HCT116 (cell line): ENCODE results near the gene MAP7D1. TPM values are rescaled to one million over a fixed set of nuclear protein-coding genes. Genes with fewer than 3 reads are reported as not detected.

Source experiments
- ATAC-seq: fragments of 200-7000 bp; cut with Tn5 transposase; 2 replicates; pipeline ENCODE4 v1.9.1; 2020; ENCODE audit warnings: mild to moderate bottlenecking, moderate library complexity
- BruUV-seq: library from RNA; stranded (reverse); fragments of 400-500 nt; replicated peaks from 2 replicates; lab custom pipeline; 2021; lab: Mats Ljungman, UMichigan
- CTCF ChIA-PET: fragments of 300-600 bp; sonication (Branson Sonifier 250); formaldehyde crosslinking; loops from one replicate; lab custom pipeline; 2021; ENCODE audit warnings: antibody characterized with exemption; lab: Charles Lee
- POLR2A ChIA-PET: fragments of 300-600, 350-600 bp; sonication (Branson Sonifier 250); formaldehyde crosslinking; loops from one replicate; lab custom pipeline; 2021; ENCODE audit warnings: antibody characterized with exemption; lab: Charles Lee
- RAD21 ChIA-PET, 2 experiments: fragments of 300-600 bp; sonication (Branson Sonifier 250); formaldehyde crosslinking; loops; one replicate each; lab custom pipeline; 2023; ENCODE audit warnings: low total read pairs in 2 of 2; ENCODE audit not compliant: uncharacterized antibody in 2 of 2, unreplicated experiment in 2 of 2, low non-redundant PET in 1 of 2; lab: Charles Lee
- DNase-seq: peaks from one replicate; pipeline ENCODE4 v3.0.0-alpha.2; 2010; ENCODE audit warnings: low read depth, low spot score
- H2AFZ ChIP-seq: fragments of 200-600 bp; shearing (Covaris generic), sonication (generic); 2 replicates; pipeline ENCODE4 v1.6.1; 2017; ENCODE audit warnings: low read depth, mixed run types, mixed read lengths, antibody characterized with exemption, low read length; ENCODE audit not compliant: poor library complexity, severe bottlenecking
- H3K27ac ChIP-seq: 2 replicates; pipeline ENCODE4 v1.5.1; 2012; ENCODE audit warnings: low read depth, low read length
- H3K27me3 ChIP-seq: fragments of 200-600 bp; sonication (generic); 2 replicates; pipeline ENCODE4 v1.6.1; 2016; ENCODE audit warnings: mixed run types, low read length, mixed read lengths; ENCODE audit not compliant: insufficient read depth
- H3K36me3 ChIP-seq, 2 experiments: fragments of 200-500 bp in 1 of 2; fragments of 200-600 bp in 1 of 2; sonication (Bioruptor generic) in 1 of 2; sonication (generic) in 1 of 2; 2 replicates each; pipeline versions ENCODE4 v1.5.1 to v1.6.1; 2014 to 2016; ENCODE audit warnings: low read length in 2 of 2, inconsistent platforms in 1 of 2, mixed read lengths in 1 of 2, mixed run types in 1 of 2; ENCODE audit not compliant: insufficient read depth in 2 of 2, control insufficient read depth in 1 of 2
- H3K4me1 ChIP-seq, 2 experiments: fragments of 200-600 bp in 1 of 2; sonication (generic) in 1 of 2; 2 replicates each; pipeline versions ENCODE4 v1.5.1 to v1.6.1; 2012 to 2017; ENCODE audit warnings: low read length in 2 of 2, inconsistent platforms in 1 of 2, mild to moderate bottlenecking in 1 of 2, mixed read lengths in 1 of 2, mixed run types in 1 of 2, moderate library complexity in 1 of 2; ENCODE audit not compliant: insufficient read depth in 2 of 2, control insufficient read depth in 1 of 2
- H3K4me2 ChIP-seq: fragments of 200-600 bp; sonication (generic); 2 replicates; pipeline ENCODE4 v1.6.1; 2017; ENCODE audit warnings: mixed run types, low read length, mixed read lengths
- H3K4me3 ChIP-seq, 2 experiments: fragments of 200-600 bp in 1 of 2; sonication (generic) in 1 of 2; replicated peaks in 1 of 2; 2 replicates each; pipeline ENCODE4 v1.5.1; 2011 to 2016; ENCODE audit warnings: low read length in 2 of 2, control low read depth in 1 of 2, low read depth in 1 of 2, mild to moderate bottlenecking in 1 of 2, mixed read lengths in 1 of 2, mixed run types in 1 of 2
- H3K79me2 ChIP-seq: fragments of 200-600 bp; sonication (generic); 2 replicates; pipeline ENCODE4 v1.6.1; 2017; ENCODE audit warnings: mild to moderate bottlenecking, mixed run types, low read length, moderate library complexity, mixed read lengths; ENCODE audit not compliant: insufficient read depth
- H3K9ac ChIP-seq: fragments of 200-600 bp; sonication (generic); 2 replicates; pipeline ENCODE4 v1.6.1; 2016; ENCODE audit warnings: low read length, mixed read lengths
- H3K9me2 ChIP-seq: fragments of 200-600 bp; sonication (generic), shearing (Covaris generic); 2 replicates; pipeline ENCODE4 v1.6.1; 2017; ENCODE audit warnings: mixed run types, mild to moderate bottlenecking, moderate library complexity; ENCODE audit not compliant: insufficient read depth
- H3K9me3 ChIP-seq, 2 experiments: fragments of 200-500 bp in 1 of 2; fragments of 200-600 bp in 1 of 2; sonication (Bioruptor generic) in 1 of 2; sonication (generic) in 1 of 2; 2 replicates each; pipeline ENCODE4 v1.6.1; 2014 to 2017; ENCODE audit warnings: low read length in 2 of 2, mixed read lengths in 2 of 2, inconsistent platforms in 1 of 2, low read depth in 1 of 2, mild to moderate bottlenecking in 1 of 2, mixed run types in 1 of 2, moderate library complexity in 1 of 2; ENCODE audit not compliant: control insufficient read depth in 1 of 2, insufficient read depth in 1 of 2
- H4K20me1 ChIP-seq: fragments of 200-600 bp; sonication (generic), shearing (Covaris generic); 2 replicates; pipeline ENCODE4 v1.6.1; 2017; ENCODE audit warnings: mixed run types, mild to moderate bottlenecking, moderate library complexity; ENCODE audit not compliant: insufficient read depth
- CBX3 ChIP-seq: IDR thresholded peaks from 2 replicates; pipeline ENCODE4 v1.6.1; 2012; ENCODE audit warnings: low read depth
- EZH2 ChIP-seq: fragments of 200-600 bp; sonication (generic); IDR thresholded peaks from 2 replicates; pipeline ENCODE4 v1.6.1; 2017; ENCODE audit warnings: antibody characterized with exemption, mixed run types
- FOSL1 ChIP-seq: IDR thresholded peaks from 2 replicates; pipeline ENCODE4 v1.6.1; 2012; ENCODE audit warnings: low read depth
- MAX ChIP-seq: IDR thresholded peaks from 2 replicates; pipeline ENCODE4 v1.6.1; 2012
- POLR2A ChIP-seq: IDR thresholded peaks from 2 replicates; pipeline ENCODE4 v1.7.0; 2011; ENCODE audit warnings: borderline replicate concordance; ENCODE audit not compliant: insufficient read depth, insufficient read length; ENCODE audit errors: extremely low read depth
- RAD21 ChIP-seq: IDR thresholded peaks from 2 replicates; pipeline ENCODE4 v1.6.1; 2012; ENCODE audit warnings: low read depth, mild to moderate bottlenecking
- REST ChIP-seq: IDR thresholded peaks from 2 replicates; pipeline ENCODE4 v1.6.1; 2012; ENCODE audit warnings: low read depth
- SIN3A ChIP-seq: IDR thresholded peaks from 2 replicates; pipeline ENCODE4 v1.6.1; 2012; ENCODE audit warnings: low read depth
- SRF ChIP-seq: IDR thresholded peaks from 2 replicates; pipeline ENCODE4 v1.6.1; 2012; ENCODE audit warnings: low read depth
- intact Hi-C: fragments of 100-400 bp; cut with micrococcal nuclease; formaldehyde crosslinking; loops from 2 replicates; pipeline ENCODE4 v1.10.0; 2022
- total RNA-seq: library from RNA; stranded (reverse); gene quantifications from one replicate; pipeline ENCODE4 v1.2.1, GENCODE V29; 2021; ENCODE audit not compliant: unreplicated experiment

Gene MAP7D1
- total RNA-seq, 1 experiment from 2014 or later = 71.8 TPM

GRCh38 chr1:36198641-36199040 lies 42.7 kb downstream of the MAP7D1 start:
- RAD21 ChIA-PET = no interaction called here
- Histone ChIP-seq H2AFZ (no peak overlapping the region), H3K4me2 (no peak overlapping the region), H3K9ac (no peak overlapping the region), H3K9me2 (no peaks in the 10 kb centered on the region), H3K9me3 (no peaks in the 10 kb centered on the region), H3K36me3 (no peaks in the 10 kb centered on the region), H3K4me1 (peaks cover 0 to 8% of the 10 kb centered on the region in 2 experiments; a peak in 1 of 4 replicates), H3K4me3 (no peak overlapping the region), H4K20me1 (no peaks in the 10 kb centered on the region), H3K27me3 (no peaks in the 10 kb centered on the region), H3K27ac (no peak overlapping the region), H3K79me2 (no peaks in the 10 kb centered on the region)
- no peak for ATAC-seq
- BruUV-seq = no TSS peak
- intact Hi-C loops = no loop called here
- POLR2A ChIA-PET = no interaction called here
- CTCF ChIA-PET = no interaction called here
- no peak for DNase-seq
- TF ChIP-seq SRF (no peak), POLR2A (no peak), CBX3 (no peak), FOSL1 (no peak), EZH2 (no peak), RAD21 (no peak), SIN3A (no peak), REST (no peak), MAX (no peak)
